Measurements from ENCODE around the gene DNAJB12.
"Not testable (repeated sequence)": the region's sequence is repeated elsewhere in the genome, so short reads cannot be mapped to it uniquely, and the experiment has no call there.

DNAJB12 gene

DNA sequence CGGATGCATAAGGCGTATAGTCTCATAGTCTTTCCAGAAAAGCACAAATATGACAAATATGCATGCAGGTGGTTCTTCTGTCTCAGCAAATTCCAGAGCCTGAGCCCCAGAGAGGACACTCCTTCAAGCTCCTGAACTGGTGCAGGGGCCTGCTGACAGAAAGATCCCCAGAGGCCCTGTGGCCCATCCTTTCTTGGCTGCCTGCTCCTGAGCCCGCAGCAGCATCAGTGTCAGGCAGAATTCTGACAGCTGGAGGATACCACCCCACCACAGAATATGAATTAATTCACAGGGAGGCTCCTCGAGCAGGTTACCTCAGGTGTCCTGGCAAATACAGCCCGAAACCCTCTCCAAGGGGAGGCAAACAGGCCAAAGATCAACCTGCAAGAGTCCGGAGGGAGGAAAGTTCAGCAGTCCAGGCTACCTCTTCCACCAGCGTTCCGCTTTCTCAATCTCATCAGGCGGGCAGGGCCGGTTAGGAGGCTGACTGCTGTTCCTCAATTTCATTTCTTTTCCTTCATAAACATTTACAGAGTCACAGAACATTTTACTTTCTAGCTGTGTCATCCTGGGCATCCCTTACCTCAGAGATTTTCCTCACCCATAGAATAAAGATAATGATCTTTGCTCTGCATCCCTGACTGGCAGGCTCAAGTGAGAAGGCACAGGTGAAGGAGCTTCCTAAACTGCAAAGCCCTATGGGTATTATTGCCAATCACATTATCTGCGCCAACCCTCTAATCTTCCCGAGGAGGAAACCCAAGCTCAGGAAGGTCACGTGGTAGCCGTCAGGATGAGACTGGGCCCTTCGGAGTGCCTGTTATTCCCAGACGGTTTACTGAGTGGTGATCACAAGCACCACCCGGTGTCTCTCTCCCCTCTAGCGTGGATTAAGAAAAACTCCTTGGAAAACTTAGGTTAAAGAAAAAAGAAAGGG is 1.4 kb downstream of the DNAJB12 start:
- DNase-seq: peak; percentile 44

DNA sequence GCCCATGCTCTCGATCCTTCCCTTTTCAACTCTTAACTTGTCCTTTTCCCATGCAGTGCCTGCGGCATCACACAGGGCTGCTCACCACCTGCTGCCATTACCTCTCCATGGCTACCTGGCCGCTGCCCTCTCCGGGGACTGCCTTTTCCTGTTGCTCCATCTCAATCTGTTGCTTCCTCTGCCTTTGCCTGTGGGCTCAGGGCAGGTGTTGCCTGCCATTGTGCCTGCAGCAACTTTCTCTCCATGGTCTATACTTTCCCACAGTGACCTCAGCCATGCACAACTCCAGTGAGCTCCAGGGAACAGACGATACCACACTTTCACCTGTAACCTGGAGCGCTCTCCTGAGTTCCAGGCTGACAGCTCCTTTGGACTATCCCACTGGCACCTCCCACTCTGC is 3.2 kb downstream of the DNAJB12 start:
- no peak for DNase-seq

DNA sequence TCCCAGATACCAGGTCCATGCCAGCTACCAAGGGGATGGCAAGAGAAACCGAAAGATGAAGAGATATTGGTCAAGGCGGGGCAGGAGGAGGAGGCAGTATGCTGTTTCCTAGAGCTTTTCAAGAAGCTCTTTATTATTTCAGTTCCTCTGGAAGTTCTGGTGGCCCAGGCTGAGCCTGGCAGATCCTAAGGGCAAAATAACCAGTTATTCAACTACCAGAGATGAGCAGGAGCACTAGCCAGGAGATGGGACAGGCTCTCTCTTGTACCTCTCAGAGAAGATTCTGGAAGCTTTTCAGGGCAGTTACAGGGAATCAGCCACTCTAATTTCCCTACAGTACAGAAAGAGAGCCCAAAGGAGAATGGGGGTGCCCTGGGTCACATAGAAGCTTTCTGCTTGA is 5.3 kb downstream of the DNAJB12 start:
- no peak for DNase-seq

DNA sequence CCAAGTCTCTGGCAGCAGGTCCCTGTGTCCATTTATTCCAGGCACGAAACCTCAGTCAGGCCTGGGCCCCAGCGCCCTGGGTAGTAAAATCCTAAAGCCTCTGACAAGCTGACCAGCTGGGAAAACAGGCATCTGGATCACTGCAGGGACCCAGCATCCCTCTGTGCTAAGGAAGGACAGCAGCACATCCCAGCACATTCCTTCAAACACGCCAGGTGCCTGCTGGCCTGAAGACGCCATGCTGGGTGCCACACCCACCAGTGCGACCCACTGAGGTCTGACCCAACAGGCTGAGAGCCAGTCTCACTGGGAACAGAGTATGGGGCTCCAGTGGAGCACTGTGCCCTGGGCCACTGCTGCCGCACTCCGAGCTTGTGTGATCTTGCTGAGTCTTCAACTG is 6.4 kb downstream of the DNAJB12 start:
- no peak for DNase-seq

- not testable (repeated sequence) for DNase-seq
Observed at GRCh38 chr10:72346117-72346516, 8.6 kb downstream of the DNAJB12 start.

DNA sequence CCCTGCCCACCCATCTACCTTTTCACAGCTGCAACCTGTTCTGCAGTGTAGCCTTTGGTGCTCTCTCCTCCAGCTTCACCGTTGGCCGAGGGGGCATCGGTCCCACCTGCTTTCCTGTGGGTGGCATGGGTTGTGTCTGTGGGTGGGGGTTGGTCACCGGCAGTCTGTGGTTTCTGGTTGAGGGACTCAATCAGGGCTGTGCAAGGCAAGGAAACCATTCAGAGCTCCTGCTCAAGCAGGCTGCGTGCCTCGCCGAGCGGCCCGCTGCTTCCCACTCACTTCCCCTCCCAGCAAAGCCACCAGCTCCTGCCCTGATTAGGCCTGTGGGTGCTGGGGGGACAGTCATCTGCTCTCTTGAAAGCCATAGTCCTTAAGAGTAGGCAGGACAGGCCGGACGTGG is 9.8 kb downstream of the DNAJB12 start:
- no peak for DNase-seq

GRCh38 chr10:72342911-72343310 is 11.8 kb downstream of the DNAJB12 start:
- DNase-seq: no peak

GRCh38 chr10:72340510-72341261 is 14.0 kb downstream of the DNAJB12 start:
- peak; percentile 57 for DNase-seq

DNA sequence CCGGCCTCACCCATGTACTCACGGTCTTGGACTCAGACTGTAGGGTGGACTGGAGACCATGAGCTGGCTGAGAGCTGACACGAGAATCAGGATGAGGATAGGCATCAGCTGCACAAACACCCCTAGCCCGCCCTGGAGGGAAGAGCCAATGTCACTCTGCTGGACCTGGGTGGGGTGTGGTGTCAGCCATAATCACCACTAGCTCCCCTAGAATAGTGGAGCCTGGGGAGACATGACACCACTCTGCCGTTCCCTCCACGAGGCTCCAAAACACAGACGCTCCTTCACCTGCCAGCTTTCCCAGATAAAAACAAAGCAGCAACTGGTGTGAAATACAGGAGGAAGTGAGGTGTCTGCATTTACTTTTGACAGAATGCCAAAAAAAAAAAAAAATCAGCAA is 16.5 kb downstream of the DNAJB12 start:
- no peak for DNase-seq

GRCh38 chr10:72337722-72338121 is 17.0 kb downstream of the DNAJB12 start:
- no peak for DNase-seq

DNA sequence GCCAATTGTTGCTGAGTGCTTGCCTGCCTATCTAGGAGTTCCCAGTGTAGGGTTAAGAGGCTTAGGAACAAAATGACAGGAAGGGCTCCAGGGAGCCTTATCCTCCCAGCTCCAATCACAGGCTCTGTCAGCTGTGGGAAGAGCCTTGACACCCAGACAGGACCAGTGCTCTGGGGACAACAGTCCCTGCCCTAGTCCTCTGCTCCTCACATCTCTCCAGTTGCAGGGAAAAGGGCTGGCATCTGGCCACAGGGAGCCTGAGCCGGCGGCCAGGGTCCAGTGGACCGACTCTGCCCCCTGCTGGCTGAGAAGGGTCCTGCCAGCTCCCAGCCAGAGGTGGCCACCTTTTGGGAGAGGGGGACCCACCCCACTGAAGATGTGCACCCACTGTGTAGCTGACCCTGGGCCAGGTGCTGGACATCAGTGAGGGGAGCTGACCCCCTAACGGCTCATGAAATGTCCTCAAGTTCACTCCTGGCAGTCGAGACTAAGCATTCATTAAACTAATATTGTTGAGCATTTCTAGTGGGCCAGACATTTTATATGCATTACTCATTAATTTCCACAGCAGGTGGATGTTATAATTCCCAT is 17.6 kb downstream of the DNAJB12 start:
- peak; percentile 63 for DNase-seq

- no peak for DNase-seq
Observed at GRCh38 chr10:72336259-72337038, 18.3 kb downstream of the DNAJB12 start.

GRCh38 chr10:72335394-72336258 is 19.1 kb downstream of the DNAJB12 start:
- DNase-seq: no peak

- DNase-seq: no peak
Observed at GRCh38 chr10:72334825-72335393, 19.8 kb downstream of the DNAJB12 start.

DNA sequence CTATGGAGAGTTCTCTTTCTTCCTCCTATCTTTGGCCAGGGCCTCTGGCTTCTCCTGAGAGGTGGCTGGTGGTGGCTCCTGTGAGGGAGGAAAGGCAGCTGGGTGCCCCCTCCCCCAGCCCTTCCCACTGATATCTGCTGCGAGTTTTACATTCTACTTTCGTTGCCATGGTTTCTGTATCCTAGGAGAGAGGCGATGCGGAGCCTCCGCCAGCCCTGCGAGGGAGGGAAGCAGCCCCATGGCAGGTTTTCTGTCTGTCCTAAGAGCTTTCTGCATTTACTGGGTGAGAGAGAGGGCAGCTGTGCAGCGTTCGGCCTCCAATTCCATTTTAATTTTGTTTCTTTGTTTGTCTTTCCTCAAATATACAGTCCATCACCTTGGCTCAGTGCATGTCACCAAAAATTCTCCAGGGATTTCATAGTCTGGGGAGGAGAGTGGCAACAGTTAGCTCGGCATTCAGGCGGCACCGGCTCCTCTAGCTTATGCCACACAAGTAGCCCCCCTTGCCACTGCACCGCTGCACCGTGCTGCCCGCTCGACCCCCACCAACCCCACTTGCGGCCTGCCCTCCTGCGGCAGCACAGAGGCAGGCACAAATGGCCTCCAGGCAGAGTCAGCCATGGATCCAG is 20.4 kb downstream of the DNAJB12 start:
- DNase-seq: no peak

GRCh38 chr10:72333112-72334015 is 21.4 kb downstream of the DNAJB12 start:
- DNase-seq: no peak

DNA sequence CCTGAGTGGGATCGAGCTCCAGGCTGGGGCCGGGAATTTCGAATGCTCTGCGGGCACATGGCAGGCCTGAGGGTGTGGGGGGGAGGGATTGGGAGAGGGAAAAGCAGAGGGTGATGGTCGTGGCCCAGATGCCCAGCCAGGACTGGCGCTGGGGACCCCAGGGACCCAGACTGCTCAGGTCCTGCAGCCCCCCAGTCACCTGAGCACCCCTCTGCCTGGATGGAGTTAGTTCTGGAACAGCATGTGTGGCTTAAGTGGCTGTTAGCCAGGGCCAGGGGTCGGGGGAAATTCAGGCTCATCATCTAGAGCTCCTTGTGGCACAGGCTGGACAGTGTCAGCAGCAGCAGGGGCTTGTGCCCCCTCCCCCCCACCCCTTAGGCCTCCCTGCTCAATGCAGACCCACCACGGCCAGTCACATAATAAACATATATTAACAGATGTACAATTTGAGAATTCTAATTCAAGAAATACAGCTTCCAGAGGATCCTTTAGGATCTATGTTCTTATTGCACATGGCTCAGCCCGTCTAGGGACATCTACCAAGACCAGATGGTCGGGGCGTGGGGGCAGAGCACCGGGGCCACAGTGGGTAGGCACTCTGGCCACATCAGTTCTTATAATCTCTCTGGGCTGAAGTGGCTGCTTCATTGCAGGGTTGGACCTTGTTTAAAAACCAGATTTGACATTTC is 22.2 kb downstream of the DNAJB12 start:
- DNase-seq: no peak

DNA sequence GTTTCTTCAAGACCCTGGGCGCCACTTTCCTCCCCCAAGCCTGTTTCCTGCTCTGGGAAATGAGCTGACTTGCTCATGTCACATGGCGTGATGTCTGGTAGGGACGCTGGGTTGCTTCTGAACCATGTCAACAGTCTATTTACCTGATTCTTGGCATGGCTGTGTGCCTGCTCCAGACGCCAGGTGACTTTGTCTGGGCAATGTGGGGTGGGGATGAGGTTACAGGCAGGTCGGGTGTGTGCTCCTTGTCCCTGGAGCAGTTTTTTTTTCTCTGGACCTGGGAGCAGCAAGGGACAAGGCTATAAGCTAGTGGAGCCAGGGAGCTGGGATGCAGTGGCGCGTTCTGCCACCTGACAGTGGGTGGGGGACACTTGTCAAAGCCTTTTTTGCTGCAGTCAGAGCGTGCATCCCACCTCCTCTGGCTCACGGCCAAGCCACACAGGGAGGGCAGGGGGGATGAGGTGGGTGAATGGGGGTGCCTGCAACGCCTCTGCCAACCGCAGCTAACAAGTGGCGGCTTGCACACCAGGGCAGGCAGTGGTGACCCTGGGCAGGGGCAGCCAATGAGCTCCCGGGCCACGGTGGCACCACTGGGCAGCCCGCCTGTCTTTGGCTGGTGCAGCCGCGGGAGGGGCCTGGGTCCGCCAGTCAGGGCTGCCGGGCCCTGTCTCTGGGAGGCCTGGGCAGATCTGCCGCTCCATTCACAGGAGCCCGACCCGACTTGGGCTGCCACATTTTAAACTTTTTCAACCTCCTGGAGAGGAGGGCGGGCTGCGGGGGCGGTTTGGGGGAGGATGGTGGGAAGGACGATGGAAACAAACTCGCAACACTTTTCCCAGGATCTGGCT is 22.9 kb downstream of the DNAJB12 start:
- peak; percentile 51 for DNase-seq
